Neural cell (in vitro differentiated cells): ENCODE data around the gene CFAP58. TPM values are rescaled to one million over a fixed set of nuclear protein-coding genes. Genes with fewer than 3 reads are reported as not detected.

ENCODE experiments used
- H2AFZ ChIP-seq: fragments of 200-600, 300-800 bp; sonication (generic), shearing (Covaris generic); 2 replicates; pipeline ENCODE4 v1.6.0; 2014; ENCODE audit warnings: low read depth, mild to moderate bottlenecking, antibody characterized with exemption, low read length, moderate library complexity
- H3F3A ChIP-seq: fragments of 200-600 bp; shearing (Covaris generic); 2 replicates; pipeline ENCODE4 v1.6.1; 2016; ENCODE audit warnings: mild to moderate bottlenecking, moderate library complexity, mixed read lengths, antibody characterized with exemption, low read length; ENCODE audit not compliant: insufficient read depth, poor library complexity, severe bottlenecking
- H3K27ac ChIP-seq: fragments of 200-600, 300-800 bp; sonication (generic), shearing (Covaris generic); 2 replicates; pipeline ENCODE4 v1.5.1; 2014; ENCODE audit warnings: mild to moderate bottlenecking, low read length, moderate library complexity
- H3K27me3 ChIP-seq: fragments of 300-800, 200-600 bp; sonication (generic), shearing (Covaris generic); 2 replicates; pipeline ENCODE4 v1.6.0; 2014; ENCODE audit warnings: mild to moderate bottlenecking, low read depth, low read length, moderate library complexity; ENCODE audit not compliant: insufficient read depth
- H3K36me3 ChIP-seq: fragments of 300-800, 200-600 bp; sonication (generic), shearing (Covaris generic); 2 replicates; pipeline ENCODE4 v1.5.1; 2014; ENCODE audit warnings: mild to moderate bottlenecking, antibody characterized with exemption, low read length, moderate library complexity; ENCODE audit not compliant: insufficient read depth
- H3K4me2 ChIP-seq: fragments of 300-800, 200-600 bp; sonication (generic), shearing (Covaris generic); 2 replicates; pipeline ENCODE4 v1.6.0; 2014; ENCODE audit warnings: mild to moderate bottlenecking, low read length
- H3K4me3 ChIP-seq: fragments of 300-800, 200-600 bp; sonication (generic), shearing (Covaris generic); 2 replicates; pipeline ENCODE4 v1.5.1; 2014; ENCODE audit warnings: mild to moderate bottlenecking, low read length, moderate library complexity
- H3K79me2 ChIP-seq: fragments of 200-600 bp; shearing (Covaris generic); replicated peaks from 2 replicates; pipeline ENCODE4 v1.6.0; 2014; ENCODE audit warnings: mild to moderate bottlenecking, low read length, moderate library complexity; ENCODE audit not compliant: insufficient read depth
- H3K9ac ChIP-seq: fragments of 300-800, 200-600 bp; sonication (generic), shearing (Covaris generic); 2 replicates; pipeline ENCODE4 v1.6.1; 2016; ENCODE audit warnings: mild to moderate bottlenecking, low read length, mixed read lengths
- H3K9me2 ChIP-seq: fragments of 200-600 bp; shearing (Covaris generic); 2 replicates; pipeline ENCODE4 v1.6.1; 2016; ENCODE audit warnings: mild to moderate bottlenecking, low read length, mixed read lengths; ENCODE audit not compliant: insufficient read depth
- H3K9me3 ChIP-seq: fragments of 200-600, 300-800 bp; sonication (generic), shearing (Covaris generic); 2 replicates; pipeline ENCODE4 v1.6.1; 2016; ENCODE audit warnings: mild to moderate bottlenecking, mixed run types, low read length, moderate library complexity, mixed read lengths
- H4K20me1 ChIP-seq: fragments of 200-600 bp; shearing (Covaris generic); 2 replicates; pipeline ENCODE4 v1.6.1; 2016; ENCODE audit warnings: mild to moderate bottlenecking, mixed run types; ENCODE audit not compliant: insufficient read depth
- CTCF ChIP-seq: fragments of 450-650 bp; IDR thresholded peaks from 2 replicates; pipeline ENCODE4 v1.5.1; 2014; ENCODE audit warnings: antibody characterized with exemption, mild to moderate bottlenecking, moderate library complexity; ENCODE audit not compliant: poor library complexity, severe bottlenecking
- EP300 ChIP-seq: fragments of 450-650 bp; conservative IDR thresholded peaks from 2 replicates; pipeline ENCODE4 v1.6.1; 2014; ENCODE audit warnings: antibody characterized with exemption, mild to moderate bottlenecking, moderate library complexity; ENCODE audit not compliant: poor library complexity, severe bottlenecking
- EZH2 ChIP-seq: fragments of 200-600, 300-800 bp; shearing (Covaris generic), sonication (generic); IDR thresholded peaks from 2 replicates; pipeline ENCODE4 v1.6.1; 2014; ENCODE audit warnings: antibody characterized with exemption, low read length, borderline replicate concordance, mild to moderate bottlenecking; ENCODE audit not compliant: insufficient read depth, poor library complexity, severe bottlenecking
- MXI1 ChIP-seq: fragments of 450-650 bp; conservative IDR thresholded peaks from 2 replicates; pipeline ENCODE4 v1.6.1; 2014; ENCODE audit warnings: antibody characterized with exemption, mild to moderate bottlenecking; ENCODE audit not compliant: poor library complexity, severe bottlenecking
- POLR2AphosphoS5 ChIP-seq: IDR thresholded peaks from 2 replicates; pipeline ENCODE4 v1.6.1; 2012
- RAD21 ChIP-seq: fragments of 450-650 bp; conservative IDR thresholded peaks from 2 replicates; pipeline ENCODE4 v1.6.1; 2014; ENCODE audit warnings: antibody characterized with exemption, mild to moderate bottlenecking, moderate library complexity
- REST ChIP-seq: IDR thresholded peaks from 2 replicates; pipeline ENCODE4 v1.6.1; 2012; ENCODE audit warnings: borderline replicate concordance
- SMC3 ChIP-seq: fragments of 450-650 bp; conservative IDR thresholded peaks from 2 replicates; pipeline ENCODE4 v1.6.1; 2014; ENCODE audit warnings: antibody characterized with exemption, mild to moderate bottlenecking, moderate library complexity; ENCODE audit not compliant: poor library complexity
- TAF1 ChIP-seq: IDR thresholded peaks from 2 replicates; pipeline ENCODE4 v1.6.1; 2012; ENCODE audit warnings: low read depth
- polyA plus RNA-seq: library from polyadenylated mRNA; depleted of rRNA; stranded (reverse); fragments of >200 nt; gene quantifications from 2 replicates; pipeline ENCODE4 v1.2.3, GENCODE V29; 2014

Gene CFAP58
- polyA plus RNA-seq, 1 donor from 2014 or later: not detected

GRCh38 chr10:104351919-104352318 lies 1.7 kb upstream of the CFAP58 start:
- TF ChIP-seq EP300: no peak
- TF ChIP-seq TAF1: no peak
- no peak for TF ChIP-seq SMC3
- no peak for TF ChIP-seq REST
- no peak for TF ChIP-seq MXI1
- TF ChIP-seq EZH2: no peak
- TF ChIP-seq POLR2AphosphoS5: no peak
- TF ChIP-seq RAD21: no peak
- no peak for TF ChIP-seq CTCF
- no peaks in the 10 kb centered on the region for H3K9me3 ChIP-seq
- H2AFZ ChIP-seq: no peak overlapping the region
- H3F3A ChIP-seq: no peaks in the 10 kb centered on the region
- H3K9me2 ChIP-seq: no peaks in the 10 kb centered on the region
- H3K36me3 ChIP-seq: no peaks in the 10 kb centered on the region
- H3K9ac ChIP-seq: no peak overlapping the region
- H3K27ac ChIP-seq: no peak overlapping the region
- H3K79me2 ChIP-seq: no peaks in the 10 kb centered on the region
- H4K20me1 ChIP-seq: no peaks in the 10 kb centered on the region
- no peak overlapping the region for H3K4me3 ChIP-seq
- peaks cover 8% of the 10 kb centered on the region for H3K27me3 ChIP-seq
- no peak overlapping the region for H3K4me2 ChIP-seq

GRCh38 chr10:104359811-104360210 lies 6.2 kb downstream of the CFAP58 start:
- Histone ChIP-seq H4K20me1 (no peaks in the 10 kb centered on the region), H3K9ac (no peak overlapping the region), H3F3A (no peaks in the 10 kb centered on the region), H3K9me3 (no peaks in the 10 kb centered on the region), H2AFZ (no peak overlapping the region), H3K9me2 (no peaks in the 10 kb centered on the region), H3K27ac (no peak overlapping the region), H3K79me2 (no peaks in the 10 kb centered on the region), H3K36me3 (no peaks in the 10 kb centered on the region), H3K4me3 (no peak overlapping the region), H3K27me3 (no peaks in the 10 kb centered on the region), H3K4me2 (no peak overlapping the region)
- no peak for TF ChIP-seq CTCF
- TF ChIP-seq EZH2: no peak
- TF ChIP-seq REST: no peak
- no peak for TF ChIP-seq SMC3
- no peak for TF ChIP-seq EP300
- TF ChIP-seq POLR2AphosphoS5: no peak
- TF ChIP-seq MXI1: no peak
